ENCODE results near the gene CPXM1.

- no peak for TF ChIP-seq CTCF (IDR thresholded peaks at IDR 0.05; ENCODE audit: insufficient read depth, low read length, poor library complexity, severe bottlenecking)
- no peak for TF ChIP-seq EZH2phosphoT487 (conservative IDR thresholded peaks at IDR 0.05; ENCODE audit: low read length)
Measured at GRCh38 chr20:2762578-2763131, 37.8 kb downstream of the CPXM1 start.
